Gastrocnemius medialis (tissue), 4 donors: ENCODE data around the gene MKNK2. TPM values are rescaled to one million over a fixed set of nuclear protein-coding genes. Genes with fewer than 3 reads are reported as not detected.

ENCODE experiments used
- ATAC-seq, 2 donors: fragments of 150-250 bp; one replicate each; pipeline ENCODE4 v1.9.1; 2016
- DNase-seq, 2 donors: peaks; one replicate each; pipeline ENCODE4 v3.0.0-alpha.2; 2019
- H3K27ac ChIP-seq, 4 donors: fragments of 200-600 bp; sonication (generic); 1 replicate in 1 of 4; 2 replicates in 3 of 4; pipeline ENCODE4 v1.5.1; 2016 to 2018; ENCODE audit warnings: mild to moderate bottlenecking in 2 of 4, moderate library complexity in 1 of 4
- H3K27me3 ChIP-seq, 3 donors: fragments of 200-600 bp; sonication (generic) in 2 of 3; 1 replicate in 1 of 3; 2 replicates in 2 of 3; pipeline versions ENCODE4 v1.5.1 to v1.6.0; 2016 to 2019; ENCODE audit warnings: mild to moderate bottlenecking in 1 of 3, moderate library complexity in 1 of 3
- H3K36me3 ChIP-seq, 2 donors: fragments of 200-600 bp; sonication (generic) in 1 of 2; one replicate each; pipeline ENCODE4 v1.5.1; 2017 to 2018
- H3K4me1 ChIP-seq, 2 donors: fragments of 200-600 bp; sonication (generic) in 1 of 2; one replicate each; pipeline ENCODE4 v1.5.1; 2016 to 2017; ENCODE audit warnings: mild to moderate bottlenecking in 2 of 2
- H3K4me3 ChIP-seq, 4 donors: fragments of 200-600 bp; sonication (generic) in 3 of 4; 1 replicate in 1 of 4; 2 replicates in 3 of 4; pipeline ENCODE4 v1.5.1; 2016 to 2019; ENCODE audit warnings: mild to moderate bottlenecking in 2 of 4
- H3K9me3 ChIP-seq, 3 donors: fragments of 200-600 bp; sonication (generic) in 2 of 3; 1 replicate in 1 of 3; 2 replicates in 2 of 3; pipeline ENCODE4 v1.5.1; 2016 to 2019
- CTCF ChIP-seq, 5 experiments: fragments of 450-650 bp in 3 of 5; fragments of 200-600 bp in 2 of 5; sonication (generic) in 2 of 5; IDR thresholded peaks in 4 of 5; conservative IDR thresholded peaks in 1 of 5; 1 replicate in 4 of 5; 2 replicates in 1 of 5; pipeline ENCODE4 v1.5.1; 2016 to 2019; ENCODE audit warnings: antibody characterized with exemption in 5 of 5, mild to moderate bottlenecking in 3 of 5, moderate library complexity in 3 of 5
- POLR2A ChIP-seq, 2 donors: fragments of 450-650 bp; IDR thresholded peaks; one replicate each; pipeline ENCODE4 v1.6.1; 2017; ENCODE audit warnings: antibody characterized with exemption in 2 of 2, mild to moderate bottlenecking in 2 of 2, moderate library complexity in 2 of 2
- in situ Hi-C, 4 donors: fragments of 200-750 bp; cut with MboI; loops; one replicate each; pipeline versions ENCODE4 v1.15.0 to v1.8.0; 2017; ENCODE audit warnings: low sequenced_read_pairs in 4 of 4
- intact Hi-C: fragments of 100-400 bp; cut with DNase I; formaldehyde crosslinking; loops from one replicate; pipeline ENCODE4 v1.15.1; 2023; ENCODE audit warnings: low total_unique reads
- total RNA-seq, 4 donors: library from RNA; depleted of rRNA; stranded (reverse); fragments of >200 nt; gene quantifications; one replicate each; pipeline versions ENCODE4 v1.1.0 to v1.2.3, GENCODE V29; 2016

MKNK2 gene
- total RNA-seq, 4 donors from 2014 or later: 1,858 to 2,149 (median 1,965) TPM

- ATAC-seq: no peak
- peak; percentile 9 to 46 for DNase-seq
- H3K4me1 ChIP-seq: peaks cover 30 to 33% of the 10 kb centered on the region in 2 donors
- no peaks in the 10 kb centered on the region for H3K27me3 ChIP-seq
- in situ Hi-C loops: no loop called here
- H3K27ac ChIP-seq: peak overlapping the region; percentile 96 to 100 (median 100)
- intact Hi-C loops: no loop called here
- H3K9me3 ChIP-seq: peaks cover 0 to 6% (median 6%) of the 10 kb centered on the region in 3 donors
- no peak for TF ChIP-seq POLR2A (IDR thresholded peaks at IDR 0.05)
- TF ChIP-seq CTCF (IDR thresholded peaks at IDR 0.05 in 4 of 5, conservative IDR thresholded peaks at IDR 0.05 in 1 of 5): no peak
- peaks cover 0 to 42% of the 10 kb centered on the region in 2 donors for H3K36me3 ChIP-seq
- H3K4me3 ChIP-seq: no peak overlapping the region
Observed at GRCh38 chr19:2038284-2039088, 12.6 kb downstream of the MKNK2 start.

- Histone ChIP-seq H3K9me3 (peaks cover 0 to 6% (median 6%) of the 10 kb centered on the region in 3 donors), H3K4me3 (no peak overlapping the region), H3K4me1 (peaks cover 22 to 29% of the 10 kb centered on the region in 2 donors), H3K27ac (peak overlapping the region; percentile 96 to 100 (median 100)), H3K27me3 (no peaks in the 10 kb centered on the region), H3K36me3 (peaks cover 0 to 38% of the 10 kb centered on the region in 2 donors)
- DNase-seq: peak in 1 of 2 donors; percentile 31
- TF ChIP-seq POLR2A (IDR thresholded peaks at IDR 0.05) (no peak), CTCF (IDR thresholded peaks at IDR 0.05 in 4 of 5, conservative IDR thresholded peaks at IDR 0.05 in 1 of 5) (no peak)
- intact Hi-C loops (no loop called here), in situ Hi-C loops (no loop called here)
- no peak for ATAC-seq
Observed at GRCh38 chr19:2037651-2038255, 13.3 kb downstream of the MKNK2 start.

DNA sequence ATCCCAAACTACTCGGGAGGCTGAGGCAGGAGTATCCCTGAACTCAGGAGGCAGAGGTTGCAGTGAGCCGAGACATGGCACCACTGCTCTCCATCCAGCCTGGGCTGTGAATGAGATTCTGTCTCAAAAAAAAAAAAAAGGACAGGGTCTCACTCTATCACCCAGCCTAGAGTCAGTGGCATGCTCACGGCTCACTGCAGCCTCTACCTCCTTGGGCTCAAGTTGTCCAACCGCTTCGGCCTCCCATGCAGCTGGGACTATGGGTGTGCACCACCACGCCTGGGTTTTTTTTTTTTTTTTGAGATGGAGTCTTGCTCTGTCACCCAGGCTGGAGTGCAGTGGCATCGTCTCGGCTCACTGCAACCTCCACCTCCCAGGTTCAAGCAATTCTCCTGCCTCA is 14.6 kb downstream of the MKNK2 start:
- intact Hi-C loops: no loop called here
- ATAC-seq (no peak), DNase-seq (no peak)

DNA sequence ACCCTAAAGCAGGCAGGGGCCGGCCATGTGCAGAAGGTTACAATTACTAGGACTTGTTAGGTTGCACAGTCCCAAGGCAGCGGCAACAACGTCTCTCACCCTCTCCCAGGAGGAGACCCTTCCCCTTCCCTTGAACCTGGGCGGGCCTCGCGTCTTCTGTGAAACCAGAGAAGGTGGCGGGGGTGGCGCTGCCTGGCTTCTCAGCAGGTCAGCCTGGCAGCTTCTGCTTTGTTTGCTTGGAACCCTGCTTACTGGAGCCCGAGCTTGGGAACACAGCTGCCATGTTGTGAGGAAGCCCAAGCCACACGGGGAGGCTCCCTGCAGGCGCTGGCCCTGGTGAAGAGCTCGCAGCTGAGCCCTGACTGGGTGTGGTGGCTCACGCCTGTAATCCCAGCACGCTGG is 15.5 kb downstream of the MKNK2 start:
- Histone ChIP-seq H3K36me3 (peaks cover 0 to 28% of the 10 kb centered on the region in 2 donors), H3K4me3 (no peak overlapping the region), H3K4me1 (peaks cover 18 to 24% of the 10 kb centered on the region in 2 donors), H3K27ac (peak overlapping the region; percentile 96 to 100 (median 100)), H3K27me3 (no peaks in the 10 kb centered on the region), H3K9me3 (peaks cover 0 to 6% (median 6%) of the 10 kb centered on the region in 3 donors)
- no peak for ATAC-seq
- intact Hi-C loops: no loop called here
- no peak for TF ChIP-seq POLR2A (IDR thresholded peaks at IDR 0.05)
- no peak for TF ChIP-seq CTCF (IDR thresholded peaks at IDR 0.05 in 4 of 5, conservative IDR thresholded peaks at IDR 0.05 in 1 of 5)
- DNase-seq: peak in 1 of 2 donors; percentile 49
- in situ Hi-C loops: no loop called here

More for the DNA sequence above, 14.6 kb downstream of the MKNK2 start:
- H3K36me3 ChIP-seq: peaks cover 0 to 36% of the 10 kb centered on the region in 2 donors
- H3K9me3 ChIP-seq: peaks cover 0 to 6% (median 6%) of the 10 kb centered on the region in 3 donors
- H3K4me3 ChIP-seq: no peak overlapping the region
- H3K4me1 ChIP-seq: peaks cover 21 to 30% of the 10 kb centered on the region in 2 donors
- in situ Hi-C loops: no loop called here
- TF ChIP-seq POLR2A (IDR thresholded peaks at IDR 0.05) (no peak), CTCF (IDR thresholded peaks at IDR 0.05 in 4 of 5, conservative IDR thresholded peaks at IDR 0.05 in 1 of 5) (no peak)
- peak overlapping the region; percentile 96 to 100 (median 100) for H3K27ac ChIP-seq
- no peaks in the 10 kb centered on the region for H3K27me3 ChIP-seq
